NB4 (cell line): ENCODE measurements around the gene SMARCC2.
A peak's percentile ranks its signal among the peaks of the same experiment; 100 is the strongest.

Source experiments
- DNase-seq: peaks from one replicate; pipeline ENCODE4 v3.0.0; 2010; ENCODE audit warnings: low read depth
- H3K4me3 ChIP-seq: one replicate; pipeline ENCODE4 v1.5.1; 2011; ENCODE audit warnings: mild to moderate bottlenecking, low read depth, low read length, moderate library complexity
- MYC ChIP-seq: IDR thresholded peaks from 2 replicates; pipeline ENCODE4 v1.6.1; 2011; ENCODE audit warnings: low read depth, low read length
- POLR2A ChIP-seq: IDR thresholded peaks from 2 replicates; pipeline ENCODE4 v1.6.1; 2011; ENCODE audit warnings: mild to moderate bottlenecking; ENCODE audit not compliant: insufficient read length; ENCODE audit errors: extremely low read depth
- TF ChIP-seq, protein P1 (sequence below): IDR thresholded peaks from 2 replicates; pipeline ENCODE4 v1.6.1; 2011; ENCODE audit warnings: low read depth, low read length
- TF ChIP-seq, protein P2 (sequence below): IDR thresholded peaks from one replicate; pipeline ENCODE4 v1.5.1; 2012; ENCODE audit warnings: low read depth, low read length

Gene SMARCC2

DNA sequence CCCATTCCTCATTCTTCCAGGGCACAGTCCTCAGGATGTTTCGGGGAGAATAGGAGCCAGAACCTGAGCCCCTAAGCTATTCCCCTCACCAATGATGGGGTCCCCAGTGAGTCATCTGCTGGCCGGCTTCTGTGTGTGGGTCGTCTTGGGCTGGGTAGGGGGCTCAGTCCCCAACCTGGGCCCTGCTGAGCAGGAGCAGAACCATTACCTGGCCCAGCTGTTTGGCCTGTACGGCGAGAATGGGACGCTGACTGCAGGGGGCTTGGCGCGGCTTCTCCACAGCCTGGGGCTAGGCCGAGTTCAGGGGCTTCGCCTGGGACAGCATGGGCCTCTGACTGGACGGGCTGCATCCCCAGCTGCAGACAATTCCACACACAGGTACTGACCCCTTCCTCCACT is 41.9 kb upstream of the SMARCC2 start:
- DNase-seq, result no peak
- H3K4me3 ChIP-seq, result no peak overlapping the region
- TF ChIP-seq, protein P1, sequence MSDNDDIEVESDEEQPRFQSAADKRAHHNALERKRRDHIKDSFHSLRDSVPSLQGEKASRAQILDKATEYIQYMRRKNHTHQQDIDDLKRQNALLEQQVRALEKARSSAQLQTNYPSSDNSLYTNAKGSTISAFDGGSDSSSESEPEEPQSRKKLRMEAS, result no peak
- TF ChIP-seq, protein P2, sequence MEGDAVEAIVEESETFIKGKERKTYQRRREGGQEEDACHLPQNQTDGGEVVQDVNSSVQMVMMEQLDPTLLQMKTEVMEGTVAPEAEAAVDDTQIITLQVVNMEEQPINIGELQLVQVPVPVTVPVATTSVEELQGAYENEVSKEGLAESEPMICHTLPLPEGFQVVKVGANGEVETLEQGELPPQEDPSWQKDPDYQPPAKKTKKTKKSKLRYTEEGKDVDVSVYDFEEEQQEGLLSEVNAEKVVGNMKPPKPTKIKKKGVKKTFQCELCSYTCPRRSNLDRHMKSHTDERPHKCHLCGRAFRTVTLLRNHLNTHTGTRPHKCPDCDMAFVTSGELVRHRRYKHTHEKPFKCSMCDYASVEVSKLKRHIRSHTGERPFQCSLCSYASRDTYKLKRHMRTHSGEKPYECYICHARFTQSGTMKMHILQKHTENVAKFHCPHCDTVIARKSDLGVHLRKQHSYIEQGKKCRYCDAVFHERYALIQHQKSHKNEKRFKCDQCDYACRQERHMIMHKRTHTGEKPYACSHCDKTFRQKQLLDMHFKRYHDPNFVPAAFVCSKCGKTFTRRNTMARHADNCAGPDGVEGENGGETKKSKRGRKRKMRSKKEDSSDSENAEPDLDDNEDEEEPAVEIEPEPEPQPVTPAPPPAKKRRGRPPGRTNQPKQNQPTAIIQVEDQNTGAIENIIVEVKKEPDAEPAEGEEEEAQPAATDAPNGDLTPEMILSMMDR, result no peak
- TF ChIP-seq POLR2A (no peak), MYC (no peak)

DNA sequence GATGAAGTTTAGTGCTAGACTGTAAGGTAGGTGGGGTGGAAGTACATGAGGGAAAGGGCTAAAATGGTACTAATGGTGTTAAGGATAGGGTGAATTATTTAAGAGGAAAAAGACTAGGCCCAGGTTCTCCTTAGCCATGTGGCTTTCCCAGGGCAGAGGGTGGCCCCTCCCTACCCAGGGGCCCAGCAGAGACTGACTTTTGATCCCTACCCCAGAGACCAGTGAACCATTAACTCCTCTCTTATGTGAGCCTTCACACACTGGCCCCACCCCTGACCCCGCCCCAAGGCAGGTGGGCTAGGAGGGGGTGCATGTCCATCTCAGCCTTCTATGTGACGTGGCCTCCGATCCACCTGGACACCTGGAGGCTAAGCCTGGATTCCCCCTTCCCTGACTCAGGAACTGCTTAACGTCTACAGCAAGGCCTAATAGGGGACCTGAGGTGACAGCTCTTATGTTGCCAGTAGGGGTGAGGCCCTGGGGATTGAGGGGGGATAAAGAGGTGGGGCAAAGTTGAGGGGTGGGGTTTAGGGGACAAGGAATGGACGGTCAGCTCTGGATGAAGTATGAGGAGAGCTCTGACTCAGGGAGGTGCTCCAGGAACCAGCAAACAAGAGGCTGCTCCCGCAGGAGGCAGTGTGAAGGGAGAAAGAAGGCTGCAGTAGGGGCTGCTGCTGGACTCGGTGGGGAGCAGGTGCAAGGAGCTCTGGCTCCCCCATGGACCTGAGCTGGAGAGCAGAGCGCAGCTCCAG is 41.3 kb upstream of the SMARCC2 start:
- TF ChIP-seq MYC, result no peak
- TF ChIP-seq, protein P2, result no peak
- TF ChIP-seq, protein P1, result no peak
- no peak for TF ChIP-seq POLR2A
- no peak overlapping the region for H3K4me3 ChIP-seq
- DNase-seq, result no peak

DNA sequence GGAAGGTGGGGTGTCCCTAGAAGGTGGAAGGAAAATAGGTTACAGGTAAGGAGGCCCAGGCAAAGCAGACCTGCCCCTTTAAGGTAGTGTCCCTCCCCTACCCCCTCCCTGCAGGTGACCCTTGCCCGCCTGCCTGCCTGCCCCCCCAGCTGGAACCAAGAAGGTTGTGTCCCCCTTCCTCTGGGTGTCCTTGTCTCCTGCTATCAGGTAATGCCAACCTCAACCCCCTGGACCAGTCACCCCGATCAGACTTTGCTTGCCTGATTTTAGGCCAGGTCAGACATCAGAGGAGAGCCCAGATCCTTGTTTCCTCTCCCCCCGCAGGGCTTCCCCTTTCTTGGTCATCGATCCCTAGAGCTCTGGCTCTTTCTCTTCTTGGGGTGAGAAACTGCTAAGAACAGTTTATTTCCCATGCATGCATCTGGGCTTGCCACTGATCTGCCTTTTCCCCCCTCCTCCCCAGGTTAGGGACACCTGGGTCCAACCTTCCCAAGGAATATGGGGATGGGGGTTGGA is 40.7 kb upstream of the SMARCC2 start, which contains the start of gene SLC39A5:
Gene SLC39A5, plus strand, starts transcription at position 136 of the 516 bp plus-strand sequence. CDS start 1,224 bp downstream, outside the sequence.
- no peak within 1 kb of the TSS for H3K4me3 ChIP-seq
- no peak for TF ChIP-seq POLR2A
- TF ChIP-seq, protein P1, result no peak
- no peak for TF ChIP-seq MYC
- TF ChIP-seq, protein P2, result no peak
- peak; percentile 39 for DNase-seq

DNA sequence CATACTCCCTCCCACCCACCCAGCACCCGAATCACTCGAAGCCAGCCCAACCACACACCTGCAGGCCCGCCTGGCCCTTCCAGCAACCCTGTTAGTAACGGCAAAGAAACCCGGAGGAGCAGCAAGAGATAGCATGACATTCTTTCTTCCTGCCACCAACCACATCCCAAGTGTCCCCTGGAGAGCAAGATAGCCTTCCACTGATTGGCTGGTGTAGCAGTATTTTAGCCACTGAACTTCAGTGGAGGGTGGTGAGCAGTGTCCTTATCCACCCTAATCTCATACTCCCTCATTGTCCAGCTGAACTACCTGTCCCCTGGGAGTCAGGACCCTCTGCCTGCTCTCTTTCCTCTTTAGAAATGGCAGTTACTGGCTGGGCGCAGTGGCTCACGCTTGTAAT is 39.8 kb upstream of the SMARCC2 start:
- peak; percentile 74 for DNase-seq
- no peak overlapping the region for H3K4me3 ChIP-seq
- TF ChIP-seq POLR2A, result no peak
- TF ChIP-seq, protein P1, result no peak
- TF ChIP-seq, protein P2, result no peak
- TF ChIP-seq MYC, result no peak

DNA sequence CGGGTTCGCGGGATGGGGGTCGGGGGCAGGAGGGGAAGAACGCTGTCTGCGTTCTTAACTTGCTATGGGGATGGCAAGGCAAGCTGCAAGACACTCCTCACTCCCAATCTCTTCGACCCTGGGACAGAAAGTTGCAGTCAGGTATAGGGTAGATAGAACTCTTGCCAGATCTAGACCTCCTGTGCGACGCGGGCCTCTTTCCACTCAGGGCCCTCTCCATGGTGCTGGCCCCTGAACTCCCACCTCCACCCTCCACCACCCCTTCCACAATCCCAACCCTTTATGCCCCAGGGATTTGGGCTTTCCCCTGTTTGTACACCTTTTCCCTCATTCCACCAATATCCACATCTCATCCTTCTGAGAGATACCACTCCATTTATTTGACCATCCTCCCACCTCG is 35.7 kb upstream of the SMARCC2 start:
- DNase-seq, result no peak
- peak overlapping the region; percentile 92 for H3K4me3 ChIP-seq
- TF ChIP-seq POLR2A, result no peak
- TF ChIP-seq MYC, result no peak
- TF ChIP-seq, protein P1, result no peak
- TF ChIP-seq, protein P2, result no peak
